Stimulated activated CD4-positive, alpha-beta T cell treated with anti-CD3 and anti-CD28 coated beads, TNF-alpha, amount 100 ng/mL, for 4 hours (primary cell): ENCODE data around the gene PDE5A.

Experiments
- DNase-seq, 3 experiments: peaks; one replicate each; pipeline ENCODE4 v3.0.0-alpha.2; 2020; ENCODE audit warnings: low read depth in 3 of 3

PDE5A gene

GRCh38 chr4:119585771-119586170 lies 42.8 kb downstream of the PDE5A start:
- DNase-seq: no peak

DNA sequence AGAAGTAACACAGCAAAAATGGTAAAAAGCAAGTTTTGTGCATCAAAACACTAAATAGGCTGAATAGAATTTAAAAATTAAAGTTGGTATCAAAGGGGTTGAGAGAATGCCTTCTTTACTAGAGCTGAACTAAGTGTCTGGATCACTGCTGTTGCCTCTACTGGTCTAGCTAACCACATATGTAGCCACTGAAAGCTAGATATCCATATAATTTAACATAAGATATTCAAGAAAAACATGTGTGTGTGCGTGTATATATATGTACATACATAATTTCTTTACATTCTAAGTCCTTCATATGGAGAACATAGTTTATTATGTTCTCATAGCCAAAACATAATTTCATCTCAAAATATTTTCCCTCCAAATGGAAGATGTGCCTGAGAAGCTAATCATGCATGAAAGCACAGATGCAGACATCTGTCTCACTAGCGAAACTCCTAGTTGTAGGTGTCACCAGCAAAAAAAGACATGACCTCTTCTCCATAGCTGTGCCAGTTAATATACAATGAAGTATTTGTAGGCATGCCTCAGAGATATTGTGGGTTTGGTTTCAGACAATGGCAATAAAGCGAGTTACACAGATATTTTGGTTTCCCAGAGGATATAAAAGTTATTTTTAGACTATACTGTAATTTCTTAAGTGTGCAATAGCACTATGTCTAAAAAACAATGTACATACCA lies 47.3 kb downstream of the PDE5A start:
- no peak for DNase-seq

DNA sequence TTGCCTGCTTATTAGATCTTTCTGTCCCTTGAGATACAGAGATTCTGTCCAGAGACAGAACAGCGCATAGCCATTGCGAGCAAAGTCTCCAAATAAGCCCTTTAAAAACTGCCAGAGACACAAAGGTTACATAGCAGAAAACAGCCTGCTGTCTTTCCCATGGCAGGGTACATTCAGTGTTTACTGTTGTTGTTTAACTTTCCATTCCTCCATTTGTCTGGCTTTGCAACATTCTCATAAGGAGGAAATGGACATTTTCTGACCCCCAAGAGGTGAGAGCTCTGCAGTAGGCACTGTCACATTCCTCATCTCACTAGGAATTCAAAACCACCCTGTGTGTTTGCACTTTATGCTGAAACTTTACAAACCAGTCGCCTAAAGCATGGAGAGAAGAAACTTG lies 48.3 kb downstream of the PDE5A start:
- DNase-seq: no peak

GRCh38 chr4:119579823-119580222 lies 48.8 kb downstream of the PDE5A start:
- no peak for DNase-seq

DNA sequence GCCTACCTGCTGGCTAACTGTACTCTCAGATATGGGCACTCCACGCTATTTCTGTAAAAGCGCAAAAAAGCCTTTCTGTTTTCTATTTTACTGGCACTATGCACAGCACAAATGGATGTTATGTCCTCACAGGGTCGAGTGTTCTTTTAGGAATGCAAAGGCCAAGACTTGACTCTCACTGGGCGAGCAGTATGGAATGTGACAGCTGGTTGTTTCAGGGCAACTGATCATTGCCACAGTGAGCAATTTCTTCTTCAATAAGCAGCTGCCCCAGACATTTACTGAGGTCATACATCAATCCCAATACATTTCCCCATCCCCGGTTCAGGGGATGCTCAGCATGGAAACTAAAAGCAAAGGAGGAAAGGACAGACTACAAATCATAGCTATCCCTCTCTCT lies 58.2 kb downstream of the PDE5A start:
- DNase-seq: no peak

- no peak for DNase-seq
Measured at GRCh38 chr4:119564106-119564505, 64.5 kb downstream of the PDE5A start.

GRCh38 chr4:119559044-119559647 lies 69.5 kb downstream of the PDE5A start:
- DNase-seq: no peak

DNA sequence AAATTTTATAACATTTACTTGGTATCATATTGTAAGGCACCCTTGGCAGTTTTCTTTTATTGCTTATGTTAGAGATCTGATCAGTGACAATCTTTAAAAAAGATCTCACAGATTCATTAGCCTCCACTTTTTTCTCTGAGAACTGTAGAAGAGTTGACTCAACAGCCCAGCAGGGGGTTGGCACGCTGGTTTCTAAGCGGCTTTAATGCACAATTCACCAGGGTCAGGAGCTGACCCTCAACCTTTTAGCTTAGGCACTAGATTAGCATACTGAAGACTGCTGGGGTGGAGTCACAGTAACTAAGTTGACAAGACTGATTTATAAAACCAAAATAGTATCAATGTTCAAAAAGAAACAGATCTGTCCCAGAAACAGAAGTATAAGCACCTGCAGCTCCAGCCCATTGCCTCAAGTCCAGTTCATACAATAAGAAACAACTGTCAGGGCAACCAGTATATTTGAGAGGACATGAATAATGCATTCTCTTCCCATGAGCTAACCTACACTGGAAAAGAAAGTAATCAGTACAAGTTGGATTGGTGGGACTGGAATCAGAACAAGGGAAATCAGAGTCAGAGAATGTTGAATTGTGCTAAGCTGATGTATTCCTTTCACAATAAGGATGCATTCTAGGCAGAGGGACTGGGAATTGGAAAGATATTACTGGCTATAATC lies 77.6 kb downstream of the PDE5A start:
- no peak for DNase-seq

DNA sequence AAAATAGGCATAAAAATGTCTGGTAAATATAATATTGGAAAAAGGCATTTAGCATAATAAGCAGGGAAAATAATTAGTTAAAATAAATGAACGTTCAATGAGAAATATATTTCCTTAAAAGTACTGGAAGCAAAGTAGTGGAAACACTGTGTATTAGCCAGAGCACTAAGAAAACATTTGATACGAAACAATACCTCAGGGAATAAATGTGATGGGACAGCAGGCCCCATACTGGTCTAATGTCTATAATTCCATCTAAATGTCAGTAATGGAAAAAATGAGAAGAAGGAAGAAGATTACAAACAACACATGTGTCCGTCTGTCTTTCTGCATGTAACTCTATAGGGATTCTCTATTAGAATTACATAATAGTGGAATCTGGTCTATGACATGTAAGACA lies 79.0 kb downstream of the PDE5A start:
- no peak for DNase-seq

GRCh38 chr4:119543779-119544178 lies 84.8 kb downstream of the PDE5A start:
- DNase-seq: no peak

DNA sequence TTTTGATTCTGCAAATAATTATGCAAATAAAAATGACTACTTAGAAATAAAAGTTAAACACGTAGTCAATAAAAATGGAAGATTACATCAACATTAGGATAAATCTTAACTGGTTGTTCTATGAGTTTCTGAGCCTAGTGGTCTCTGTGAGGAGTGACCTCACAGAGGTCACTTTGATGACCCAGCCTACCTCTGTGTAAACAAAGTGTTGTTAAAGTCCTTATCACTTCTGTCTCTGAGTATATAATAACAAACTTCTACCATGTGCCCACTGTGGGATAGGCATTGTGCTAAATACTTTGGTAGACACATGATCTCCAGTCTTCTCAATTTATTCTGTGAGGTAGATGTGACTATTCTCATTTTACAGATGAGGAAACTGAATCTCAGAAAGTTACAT lies 85.4 kb downstream of the PDE5A start:
- no peak for DNase-seq

- DNase-seq: no peak
Measured at GRCh38 chr4:119540249-119540648, 88.4 kb downstream of the PDE5A start.

- no peak for DNase-seq
Measured at GRCh38 chr4:119537586-119537985, 91.0 kb downstream of the PDE5A start.

GRCh38 chr4:119536572-119537528 lies 91.8 kb downstream of the PDE5A start:
- DNase-seq: no peak

DNA sequence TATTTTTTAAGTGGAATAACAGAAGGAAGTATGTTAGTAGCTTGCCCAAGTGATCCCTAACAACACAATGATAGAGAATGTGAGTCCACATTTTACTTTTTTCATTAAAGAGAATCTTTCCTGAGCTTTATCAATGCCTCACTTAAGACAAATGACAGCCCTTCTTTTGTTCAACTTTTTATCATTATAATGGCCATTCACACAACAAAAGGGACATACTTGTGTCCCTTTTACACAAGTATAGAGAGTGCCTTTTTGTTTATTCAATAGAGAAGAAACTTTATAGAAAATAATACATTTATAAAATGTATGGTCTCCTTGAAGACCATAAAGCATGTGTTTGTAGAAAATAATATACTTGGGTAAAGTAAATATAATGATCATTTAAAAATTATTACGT lies 96.3 kb downstream of the PDE5A start:
- no peak for DNase-seq

DNA sequence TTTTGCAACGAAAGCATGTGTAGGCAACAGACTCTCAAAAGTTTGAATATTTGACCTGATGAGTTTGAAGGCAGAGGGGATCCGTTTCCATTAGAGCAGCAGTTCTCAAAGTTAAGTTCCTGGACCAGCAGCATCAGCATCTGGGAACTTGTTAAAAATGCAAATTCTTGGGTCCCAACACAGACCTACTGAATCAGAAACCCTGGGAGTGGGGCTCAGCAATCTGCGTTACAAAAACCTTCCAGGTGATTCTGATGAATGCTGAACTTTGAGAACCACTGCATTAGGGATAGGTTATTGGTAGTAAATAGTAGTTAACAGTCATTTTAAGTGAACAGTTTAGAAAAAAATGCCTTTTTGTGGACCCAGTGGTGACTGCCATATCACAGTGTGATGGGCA lies 98.8 kb downstream of the PDE5A start:
- DNase-seq: no peak

DNA sequence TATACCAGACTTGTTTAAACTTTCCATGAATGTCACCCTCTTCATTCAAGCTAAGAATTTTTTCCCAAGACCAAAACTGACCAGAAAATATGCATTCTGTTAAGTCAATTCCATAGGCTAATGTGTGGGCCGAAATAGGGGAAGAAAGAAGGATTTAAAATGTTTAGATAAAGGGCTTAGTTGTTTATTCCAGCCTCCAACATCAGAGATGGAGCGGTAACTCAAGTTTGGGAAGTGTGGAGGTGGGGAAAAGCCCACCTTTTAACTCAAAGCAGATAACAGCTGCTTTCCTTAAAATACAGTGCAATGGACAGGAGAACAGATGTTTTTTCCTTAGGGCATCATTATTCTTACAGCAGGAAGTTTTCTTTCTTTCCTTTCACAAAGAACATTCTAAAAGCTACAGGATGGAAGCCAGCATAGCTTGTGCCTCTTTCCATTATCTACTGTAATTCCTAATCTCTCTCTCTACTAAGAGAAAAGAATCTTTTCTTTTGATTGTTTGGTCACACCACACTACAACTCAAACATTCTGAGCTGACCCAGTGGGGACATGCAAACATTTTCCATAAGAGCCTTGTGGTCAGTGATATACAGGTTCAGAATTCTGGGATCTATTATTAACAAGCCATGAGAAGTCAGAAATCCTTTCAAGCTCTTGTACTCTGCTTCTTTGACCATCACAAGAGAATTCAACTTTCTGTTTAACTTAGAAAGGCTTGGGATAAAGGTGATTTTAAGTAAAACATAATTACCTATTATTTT lies 101.6 kb downstream of the PDE5A start:
- DNase-seq: no peak

GRCh38 chr4:119525771-119526712 lies 102.6 kb downstream of the PDE5A start:
- no peak for DNase-seq

DNA sequence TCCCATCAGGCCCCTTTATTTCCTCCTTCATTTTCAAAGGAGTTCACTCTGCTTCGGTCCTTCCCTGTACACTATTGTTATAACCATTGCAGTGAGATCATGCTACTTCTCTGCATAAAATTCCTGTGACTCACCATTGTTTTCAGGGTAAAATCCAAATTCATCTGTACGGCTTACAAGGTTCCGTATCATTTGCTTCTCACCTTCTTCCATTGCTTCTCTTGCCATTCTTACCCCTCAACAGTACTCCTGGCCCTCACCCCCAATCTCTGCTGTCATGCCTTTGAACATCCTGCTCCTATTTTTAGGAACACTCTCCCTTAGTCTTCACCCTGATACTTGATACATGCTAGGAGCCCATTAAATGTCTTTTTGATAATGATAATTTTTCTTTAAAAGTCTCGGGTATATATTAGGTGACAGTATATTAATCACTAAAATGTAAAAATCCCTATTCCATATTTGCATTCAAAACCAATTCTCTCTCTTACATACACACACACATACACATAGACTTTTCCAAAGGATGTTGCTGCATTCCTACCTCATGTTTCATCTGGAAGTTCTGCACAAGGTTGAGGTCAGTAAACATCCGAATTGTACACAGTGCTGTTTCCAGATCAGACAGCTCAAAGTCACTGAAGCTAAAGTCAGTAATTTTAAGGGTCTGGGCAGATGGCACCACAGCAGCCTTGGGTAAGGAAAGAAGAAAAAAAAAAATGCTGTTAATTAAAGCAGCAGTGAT lies 103.4 kb downstream of the PDE5A start:
- no peak for DNase-seq

DNA sequence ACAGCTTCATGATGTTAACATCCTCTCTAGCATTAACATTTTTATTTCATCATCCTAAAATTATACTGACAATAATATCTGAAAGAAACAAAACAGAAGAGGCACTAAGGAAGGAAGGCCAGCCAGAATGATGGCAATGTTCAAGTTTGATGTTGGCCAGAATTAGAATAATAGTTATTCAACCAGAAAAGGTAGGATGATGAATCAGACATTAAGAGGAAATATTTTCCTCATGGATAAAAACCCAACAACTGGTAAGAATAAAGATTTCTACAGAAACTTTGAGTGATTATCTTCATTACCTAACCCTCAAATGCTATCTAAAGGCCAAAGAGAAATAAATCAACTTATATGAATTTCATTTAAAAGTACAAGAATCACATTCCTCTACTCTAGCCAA lies 105.2 kb downstream of the PDE5A start:
- no peak for DNase-seq
